Neural cell (in vitro differentiated cells): ENCODE data around the gene GPR35. TPM values are rescaled to one million over a fixed set of nuclear protein-coding genes. Genes with fewer than 3 reads are reported as not detected.

Source experiments
- H2AFZ ChIP-seq: fragments of 200-600, 300-800 bp; sonication (generic), shearing (Covaris generic); 2 replicates; pipeline ENCODE4 v1.6.0; 2014; ENCODE audit warnings: low read depth, mild to moderate bottlenecking, antibody characterized with exemption, low read length, moderate library complexity
- H3F3A ChIP-seq: fragments of 200-600 bp; shearing (Covaris generic); 2 replicates; pipeline ENCODE4 v1.6.1; 2016; ENCODE audit warnings: mild to moderate bottlenecking, moderate library complexity, mixed read lengths, antibody characterized with exemption, low read length; ENCODE audit not compliant: insufficient read depth, poor library complexity, severe bottlenecking
- H3K27ac ChIP-seq: fragments of 200-600, 300-800 bp; sonication (generic), shearing (Covaris generic); 2 replicates; pipeline ENCODE4 v1.5.1; 2014; ENCODE audit warnings: mild to moderate bottlenecking, low read length, moderate library complexity
- H3K27me3 ChIP-seq: fragments of 300-800, 200-600 bp; sonication (generic), shearing (Covaris generic); 2 replicates; pipeline ENCODE4 v1.6.0; 2014; ENCODE audit warnings: mild to moderate bottlenecking, low read depth, low read length, moderate library complexity; ENCODE audit not compliant: insufficient read depth
- H3K36me3 ChIP-seq: fragments of 300-800, 200-600 bp; sonication (generic), shearing (Covaris generic); 2 replicates; pipeline ENCODE4 v1.5.1; 2014; ENCODE audit warnings: mild to moderate bottlenecking, antibody characterized with exemption, low read length, moderate library complexity; ENCODE audit not compliant: insufficient read depth
- H3K4me2 ChIP-seq: fragments of 300-800, 200-600 bp; sonication (generic), shearing (Covaris generic); 2 replicates; pipeline ENCODE4 v1.6.0; 2014; ENCODE audit warnings: mild to moderate bottlenecking, low read length
- H3K4me3 ChIP-seq: fragments of 300-800, 200-600 bp; sonication (generic), shearing (Covaris generic); 2 replicates; pipeline ENCODE4 v1.5.1; 2014; ENCODE audit warnings: mild to moderate bottlenecking, low read length, moderate library complexity
- H3K79me2 ChIP-seq: fragments of 200-600 bp; shearing (Covaris generic); replicated peaks from 2 replicates; pipeline ENCODE4 v1.6.0; 2014; ENCODE audit warnings: mild to moderate bottlenecking, low read length, moderate library complexity; ENCODE audit not compliant: insufficient read depth
- H3K9ac ChIP-seq: fragments of 300-800, 200-600 bp; sonication (generic), shearing (Covaris generic); 2 replicates; pipeline ENCODE4 v1.6.1; 2016; ENCODE audit warnings: mild to moderate bottlenecking, low read length, mixed read lengths
- H3K9me2 ChIP-seq: fragments of 200-600 bp; shearing (Covaris generic); 2 replicates; pipeline ENCODE4 v1.6.1; 2016; ENCODE audit warnings: mild to moderate bottlenecking, low read length, mixed read lengths; ENCODE audit not compliant: insufficient read depth
- H3K9me3 ChIP-seq: fragments of 200-600, 300-800 bp; sonication (generic), shearing (Covaris generic); 2 replicates; pipeline ENCODE4 v1.6.1; 2016; ENCODE audit warnings: mild to moderate bottlenecking, mixed run types, low read length, moderate library complexity, mixed read lengths
- H4K20me1 ChIP-seq: fragments of 200-600 bp; shearing (Covaris generic); 2 replicates; pipeline ENCODE4 v1.6.1; 2016; ENCODE audit warnings: mild to moderate bottlenecking, mixed run types; ENCODE audit not compliant: insufficient read depth
- EP300 ChIP-seq: fragments of 450-650 bp; conservative IDR thresholded peaks from 2 replicates; pipeline ENCODE4 v1.6.1; 2014; ENCODE audit warnings: antibody characterized with exemption, mild to moderate bottlenecking, moderate library complexity; ENCODE audit not compliant: poor library complexity, severe bottlenecking
- EZH2 ChIP-seq: fragments of 200-600, 300-800 bp; shearing (Covaris generic), sonication (generic); IDR thresholded peaks from 2 replicates; pipeline ENCODE4 v1.6.1; 2014; ENCODE audit warnings: antibody characterized with exemption, low read length, borderline replicate concordance, mild to moderate bottlenecking; ENCODE audit not compliant: insufficient read depth, poor library complexity, severe bottlenecking
- MXI1 ChIP-seq: fragments of 450-650 bp; conservative IDR thresholded peaks from 2 replicates; pipeline ENCODE4 v1.6.1; 2014; ENCODE audit warnings: antibody characterized with exemption, mild to moderate bottlenecking; ENCODE audit not compliant: poor library complexity, severe bottlenecking
- POLR2AphosphoS5 ChIP-seq: IDR thresholded peaks from 2 replicates; pipeline ENCODE4 v1.6.1; 2012
- RAD21 ChIP-seq: fragments of 450-650 bp; conservative IDR thresholded peaks from 2 replicates; pipeline ENCODE4 v1.6.1; 2014; ENCODE audit warnings: antibody characterized with exemption, mild to moderate bottlenecking, moderate library complexity
- REST ChIP-seq: IDR thresholded peaks from 2 replicates; pipeline ENCODE4 v1.6.1; 2012; ENCODE audit warnings: borderline replicate concordance
- SMC3 ChIP-seq: fragments of 450-650 bp; conservative IDR thresholded peaks from 2 replicates; pipeline ENCODE4 v1.6.1; 2014; ENCODE audit warnings: antibody characterized with exemption, mild to moderate bottlenecking, moderate library complexity; ENCODE audit not compliant: poor library complexity
- TAF1 ChIP-seq: IDR thresholded peaks from 2 replicates; pipeline ENCODE4 v1.6.1; 2012; ENCODE audit warnings: low read depth
- polyA plus RNA-seq: library from polyadenylated mRNA; depleted of rRNA; stranded (reverse); fragments of >200 nt; gene quantifications from 2 replicates; pipeline ENCODE4 v1.2.3, GENCODE V29; 2014
- TF ChIP-seq, protein P1 (sequence below): fragments of 450-650 bp; IDR thresholded peaks from 2 replicates; pipeline ENCODE4 v1.5.1; 2014; ENCODE audit warnings: antibody characterized with exemption, mild to moderate bottlenecking, moderate library complexity; ENCODE audit not compliant: poor library complexity, severe bottlenecking

GPR35 gene
- polyA plus RNA-seq, 1 donor from 2014 or later = 2.8 TPM

DNA sequence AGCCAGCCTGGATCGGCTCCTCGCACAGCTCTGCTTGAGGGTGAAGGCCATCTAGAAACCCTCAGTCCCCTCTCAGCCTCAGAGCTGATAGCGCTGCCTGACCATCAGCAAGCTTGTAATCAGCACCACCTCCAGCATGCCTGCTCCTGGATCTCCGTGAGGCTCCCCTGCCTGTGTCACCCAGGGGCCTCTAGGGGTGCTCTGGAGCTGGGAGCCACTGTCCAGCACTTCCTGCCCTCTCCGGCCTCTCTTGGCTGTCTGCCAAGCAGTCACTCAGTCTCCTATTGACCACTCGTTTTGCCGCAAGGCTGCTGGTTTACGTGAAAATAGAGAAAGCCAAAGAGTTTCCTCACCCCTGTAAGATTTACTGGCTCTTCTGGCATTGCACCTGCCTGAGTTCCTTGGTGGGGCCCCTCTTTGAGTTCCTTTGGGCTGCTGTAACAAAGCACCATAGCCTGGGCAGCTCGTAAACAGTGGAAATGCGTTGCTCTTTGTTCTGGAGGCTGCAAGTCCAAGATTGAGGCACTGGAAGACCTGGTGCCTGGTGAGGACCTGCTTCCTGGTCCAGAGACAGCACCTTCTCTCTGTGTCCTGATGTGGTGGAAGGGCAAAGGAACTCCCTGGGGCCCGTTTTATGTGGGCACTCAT is 20.9 kb upstream of the GPR35 start:
- Histone ChIP-seq H4K20me1 (no peaks in the 10 kb centered on the region), H2AFZ (no peak overlapping the region), H3K9me3 (no peaks in the 10 kb centered on the region), H3K27ac (no peak overlapping the region), H3K9ac (no peak overlapping the region), H3K9me2 (no peaks in the 10 kb centered on the region), H3K4me2 (no peak overlapping the region), H3K79me2 (no peaks in the 10 kb centered on the region), H3K4me3 (no peak overlapping the region), H3K36me3 (no peaks in the 10 kb centered on the region), H3K27me3 (no peaks in the 10 kb centered on the region), H3F3A (no peaks in the 10 kb centered on the region)
- TF ChIP-seq POLR2AphosphoS5 (no peak), RAD21 (no peak), REST (no peak), EZH2 (no peak), TAF1 (no peak), SMC3 (no peak), EP300 (no peak), MXI1 (no peak)
- TF ChIP-seq, protein P1, sequence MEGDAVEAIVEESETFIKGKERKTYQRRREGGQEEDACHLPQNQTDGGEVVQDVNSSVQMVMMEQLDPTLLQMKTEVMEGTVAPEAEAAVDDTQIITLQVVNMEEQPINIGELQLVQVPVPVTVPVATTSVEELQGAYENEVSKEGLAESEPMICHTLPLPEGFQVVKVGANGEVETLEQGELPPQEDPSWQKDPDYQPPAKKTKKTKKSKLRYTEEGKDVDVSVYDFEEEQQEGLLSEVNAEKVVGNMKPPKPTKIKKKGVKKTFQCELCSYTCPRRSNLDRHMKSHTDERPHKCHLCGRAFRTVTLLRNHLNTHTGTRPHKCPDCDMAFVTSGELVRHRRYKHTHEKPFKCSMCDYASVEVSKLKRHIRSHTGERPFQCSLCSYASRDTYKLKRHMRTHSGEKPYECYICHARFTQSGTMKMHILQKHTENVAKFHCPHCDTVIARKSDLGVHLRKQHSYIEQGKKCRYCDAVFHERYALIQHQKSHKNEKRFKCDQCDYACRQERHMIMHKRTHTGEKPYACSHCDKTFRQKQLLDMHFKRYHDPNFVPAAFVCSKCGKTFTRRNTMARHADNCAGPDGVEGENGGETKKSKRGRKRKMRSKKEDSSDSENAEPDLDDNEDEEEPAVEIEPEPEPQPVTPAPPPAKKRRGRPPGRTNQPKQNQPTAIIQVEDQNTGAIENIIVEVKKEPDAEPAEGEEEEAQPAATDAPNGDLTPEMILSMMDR = no peak

GRCh38 chr2:240604939-240605716 is 20.2 kb upstream of the GPR35 start:
- Histone ChIP-seq H3F3A (no peaks in the 10 kb centered on the region), H3K9me3 (no peaks in the 10 kb centered on the region), H3K9me2 (no peaks in the 10 kb centered on the region), H3K4me2 (no peak overlapping the region), H3K36me3 (no peaks in the 10 kb centered on the region), H2AFZ (no peak overlapping the region), H3K27ac (no peak overlapping the region), H4K20me1 (no peaks in the 10 kb centered on the region), H3K4me3 (no peak overlapping the region), H3K9ac (no peak overlapping the region), H3K79me2 (no peaks in the 10 kb centered on the region), H3K27me3 (no peaks in the 10 kb centered on the region)
- TF ChIP-seq EZH2 (no peak), REST (no peak), RAD21 (no peak), TAF1 (no peak), POLR2AphosphoS5 (no peak), MXI1 (no peak), EP300 (no peak), SMC3 (no peak)
- TF ChIP-seq, protein P1 = no peak
